A549 treated with Mapracorat at 1 μM for 4 hours (cell line): Measurements from ENCODE around the gene PCDHGB5. TPM values are rescaled to one million over a fixed set of nuclear protein-coding genes. Genes with fewer than 3 reads are reported as not detected.

Experiments used
- total RNA-seq: library from RNA; stranded (reverse); fragments of 200-300 nt; extraction: Qiagen RNA extraction; gene quantifications from 5 replicates; pipeline ENCODE4 v1.2.3, GENCODE V29; 2022

PCDHGB5 gene
- total RNA-seq, result 1.6 to 2.6 TPM (median 2.2 TPM) in 5 replicates

GRCh38 chr5:141397756-141398551 is at the start of gene PCDHGB5:
PCDHGB5 (plus strand) TSS chr5:141397947; CDS start chr5:141398128, 181 bp downstream.

GRCh38 chr5:141349917-141350619 is 47.7 kb upstream of the PCDHGB5 start, which contains the start of gene PCDHGB1:
PCDHGB1 (plus strand) TSS chr5:141350099; CDS start chr5:141350261, 162 bp downstream.

DNA sequence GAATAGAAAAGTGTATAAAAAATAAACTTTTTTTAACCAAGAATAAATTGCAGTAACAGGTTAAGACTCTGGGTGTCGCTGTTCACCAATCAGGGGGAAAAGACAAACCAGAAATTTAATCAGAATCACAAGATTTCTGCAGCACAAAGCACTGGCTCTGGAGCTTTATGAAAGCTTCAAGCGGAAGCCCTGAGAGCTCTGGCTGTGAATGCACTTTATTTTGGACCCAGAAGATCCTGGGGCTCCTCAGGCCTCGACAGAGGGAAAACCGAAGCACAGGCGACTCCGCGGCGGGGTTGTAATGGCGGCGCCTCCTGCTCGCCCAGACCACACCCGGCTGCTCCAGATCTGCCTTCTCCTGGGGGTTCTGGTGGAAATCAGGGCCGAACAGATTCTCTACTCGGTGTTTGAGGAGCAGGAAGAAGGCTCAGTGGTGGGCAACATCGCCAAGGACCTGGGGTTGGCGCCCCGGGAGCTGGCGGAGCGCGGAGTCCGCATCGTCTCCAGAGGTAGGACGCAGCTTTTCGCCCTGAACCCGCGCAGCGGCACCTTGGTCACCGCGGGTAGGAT is 42.8 kb upstream of the PCDHGB5 start, which contains the start of gene PCDHGA4:
TSS of gene PCDHGA4 (plus strand) at position 122 of the 570 bp plus-strand sequence. CDS start at position 209, 87 bp downstream.

DNA sequence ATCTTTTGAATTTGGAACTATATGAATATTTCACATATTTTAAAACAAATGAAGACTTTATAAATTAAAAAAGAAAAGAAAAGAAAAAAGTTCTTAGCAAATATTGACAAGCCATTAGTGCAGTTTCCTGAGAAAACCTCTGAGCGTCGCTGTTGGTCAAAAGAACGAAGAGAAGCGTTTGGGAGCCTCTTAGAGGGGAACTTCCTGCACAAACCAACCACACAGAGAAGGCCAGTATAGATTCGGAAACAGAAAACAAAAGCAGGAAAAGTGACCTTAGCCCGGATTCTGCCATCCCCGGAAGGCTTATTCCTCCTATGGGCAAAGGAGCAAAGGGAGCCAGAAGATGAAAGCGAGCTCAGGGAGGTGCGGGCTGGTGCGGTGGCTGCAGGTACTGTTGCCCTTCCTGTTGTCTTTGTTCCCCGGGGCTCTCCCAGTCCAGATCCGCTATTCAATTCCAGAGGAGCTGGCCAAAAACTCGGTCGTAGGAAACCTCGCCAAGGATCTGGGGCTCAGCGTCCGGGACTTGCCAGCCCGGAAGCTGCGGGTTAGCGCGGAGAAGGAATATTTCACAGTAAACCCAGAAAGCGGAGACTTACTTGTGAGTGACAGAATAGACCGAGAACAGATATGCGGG is 37.8 kb upstream of the PCDHGB5 start, which contains the start of gene PCDHGB2:
TSS of gene PCDHGB2 (plus strand) at position 205 of the 637 bp plus-strand sequence. CDS start at position 347, 142 bp downstream.

DNA sequence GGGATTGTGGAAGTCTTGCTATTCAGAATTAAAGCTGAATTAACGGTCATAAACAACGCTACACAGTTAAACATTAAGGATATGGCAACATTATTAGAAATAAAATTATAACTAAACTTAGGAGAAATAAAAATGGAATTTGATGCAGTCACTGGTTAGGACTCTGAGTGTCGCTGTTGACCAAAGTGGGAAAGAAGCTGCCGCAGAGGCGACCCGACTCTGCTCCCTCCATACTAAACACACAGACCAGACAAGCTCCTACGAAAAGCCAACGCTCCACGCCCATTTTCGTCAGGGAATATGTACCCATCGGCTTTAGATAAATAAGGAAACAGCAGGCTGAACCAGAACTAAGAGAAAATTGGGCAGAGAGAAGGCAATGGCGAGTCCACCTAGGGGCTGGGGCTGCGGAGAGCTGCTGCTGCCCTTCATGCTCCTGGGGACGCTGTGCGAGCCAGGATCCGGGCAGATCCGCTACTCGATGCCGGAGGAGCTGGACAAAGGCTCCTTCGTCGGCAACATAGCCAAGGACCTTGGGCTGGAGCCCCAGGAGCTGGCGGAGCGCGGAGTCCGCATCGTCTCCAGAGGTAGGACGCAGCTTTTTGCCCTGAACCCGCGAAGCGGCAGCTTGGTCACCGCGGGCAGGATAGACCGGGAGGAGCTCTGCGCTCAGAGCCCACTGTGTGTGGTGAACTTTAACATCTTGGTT is 33.6 kb upstream of the PCDHGB5 start, which contains the start of gene PCDHGA5:
TSS of gene PCDHGA5 (plus strand) at position 211 of the 709 bp plus-strand sequence. CDS start at position 380, 169 bp downstream.

GRCh38 chr5:141369994-141370848 is 27.5 kb upstream of the PCDHGB5 start, which contains the start of gene PCDHGB3:
PCDHGB3 (plus strand) TSS chr5:141370242; CDS start chr5:141370395, 153 bp downstream.

DNA sequence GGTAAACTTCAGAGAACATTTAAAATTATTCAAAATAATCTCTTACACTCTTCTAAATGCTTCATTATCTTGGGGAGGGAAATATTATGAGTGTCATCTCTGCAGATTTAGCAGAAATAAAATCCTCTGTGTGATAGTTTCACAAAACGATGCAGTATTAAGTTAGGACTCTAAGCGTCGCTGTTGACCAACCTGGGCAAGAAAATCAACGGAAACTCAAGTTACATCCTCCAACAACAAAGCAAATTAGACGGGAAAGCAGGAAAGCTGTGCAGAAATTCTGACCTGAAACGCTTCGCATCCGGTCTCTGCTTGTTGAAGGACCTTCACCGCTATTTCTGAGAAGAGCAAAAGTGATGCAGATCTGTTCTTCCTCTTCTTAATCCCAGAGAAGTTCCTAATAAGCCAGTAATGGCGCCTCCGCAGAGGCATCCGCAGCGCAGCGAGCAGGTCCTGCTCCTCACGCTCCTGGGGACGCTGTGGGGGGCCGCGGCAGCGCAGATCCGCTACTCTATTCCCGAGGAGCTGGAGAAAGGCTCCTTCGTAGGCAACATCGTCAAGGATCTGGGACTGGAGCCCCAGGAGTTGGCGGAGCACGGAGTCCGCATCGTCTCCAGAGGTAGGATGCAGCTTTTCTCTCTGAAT is 24.0 kb upstream of the PCDHGB5 start, which contains the start of gene PCDHGA6:
TSS of gene PCDHGA6 (plus strand) at position 219 of the 645 bp plus-strand sequence. CDS start at position 412, 193 bp downstream.

GRCh38 chr5:141382469-141383294 is 15.1 kb upstream of the PCDHGB5 start, which contains the start of gene PCDHGA7:
PCDHGA7 (plus strand) TSS chr5:141382742; CDS start chr5:141382900, 158 bp downstream.

GRCh38 chr5:141387557-141388311 is 10.0 kb upstream of the PCDHGB5 start, which contains the start of gene PCDHGB4:
PCDHGB4 (plus strand) TSS chr5:141387698; CDS start chr5:141387885, 187 bp downstream.

DNA sequence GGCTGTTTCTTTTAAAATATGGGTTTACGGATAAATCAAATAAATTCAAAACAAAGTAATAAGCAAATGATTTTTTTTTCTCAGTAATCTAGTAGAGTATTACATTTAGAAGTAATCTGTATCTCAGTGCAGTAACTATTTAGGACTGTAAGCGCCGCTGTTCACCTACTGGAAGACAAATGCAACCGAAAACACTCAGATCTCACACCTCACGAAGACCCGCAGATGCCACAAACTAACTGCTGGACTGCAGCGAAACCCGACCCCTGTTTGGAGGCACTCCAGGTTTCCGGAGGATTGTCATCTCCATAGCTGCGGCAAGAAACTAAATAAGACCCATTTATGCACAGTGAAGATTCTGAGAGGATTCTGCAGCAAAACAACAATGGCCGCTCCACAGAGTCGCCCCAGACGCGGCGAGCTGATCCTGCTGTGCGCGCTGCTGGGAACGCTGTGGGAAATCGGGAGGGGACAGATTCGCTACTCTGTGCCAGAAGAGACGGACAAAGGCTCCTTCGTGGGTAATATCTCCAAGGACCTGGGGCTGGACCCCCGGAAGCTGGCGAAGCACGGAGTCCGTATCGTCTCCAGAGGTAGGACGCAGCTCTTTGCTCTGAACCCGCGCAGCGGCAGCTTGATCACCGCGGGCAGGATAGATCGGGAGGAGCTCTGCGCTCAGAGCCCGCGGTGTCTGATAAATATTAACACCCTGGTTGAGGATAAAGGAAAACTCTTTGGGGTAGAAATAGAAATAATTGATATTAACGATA is 5.1 kb upstream of the PCDHGB5 start, which contains the start of gene PCDHGA8:
TSS of gene PCDHGA8 (plus strand) at position 205 of the 770 bp plus-strand sequence. CDS start at position 386, 181 bp downstream.

GRCh38 chr5:141402553-141403243 is 5.0 kb downstream of the PCDHGB5 start, which contains the start of gene PCDHGA9:
PCDHGA9 (plus strand) TSS chr5:141402778; CDS start chr5:141402953, 175 bp downstream.

GRCh38 chr5:141407790-141408505 is 10.2 kb downstream of the PCDHGB5 start, which contains the start of gene PCDHGB6:
PCDHGB6 (plus strand) TSS chr5:141408021; CDS start chr5:141408203, 182 bp downstream.

DNA sequence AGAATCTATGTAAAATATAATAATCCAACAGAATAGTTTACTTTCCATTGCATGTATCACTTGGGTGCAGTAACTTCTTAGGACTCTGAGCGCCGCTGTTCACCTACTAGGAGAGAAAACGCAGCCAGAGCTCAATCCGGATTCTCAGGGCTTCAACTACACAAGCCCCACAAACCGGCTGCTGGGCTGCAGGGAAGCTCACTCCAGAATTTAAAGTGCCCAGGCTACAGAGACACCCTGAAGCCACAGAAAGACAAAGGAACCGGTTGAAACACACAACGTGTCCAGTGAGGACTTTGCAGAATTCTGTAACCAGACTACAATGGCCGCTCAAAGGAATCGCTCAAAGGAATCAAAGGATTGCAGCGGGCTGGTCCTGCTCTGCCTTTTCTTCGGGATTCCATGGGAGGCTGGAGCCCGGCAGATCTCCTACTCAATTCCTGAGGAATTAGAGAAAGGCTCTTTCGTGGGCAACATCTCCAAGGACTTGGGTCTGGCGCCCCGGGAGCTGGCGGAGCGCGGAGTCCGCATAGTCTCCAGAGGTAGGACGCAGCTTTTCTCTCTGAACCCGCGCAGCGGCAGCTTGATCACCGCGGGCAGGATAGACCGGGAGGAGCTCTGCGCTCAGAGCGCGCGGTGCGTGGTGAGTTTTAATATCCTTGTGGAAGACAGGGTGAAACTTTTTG is 15.2 kb downstream of the PCDHGB5 start, which contains the start of gene PCDHGA10:
TSS of gene PCDHGA10 (plus strand) at position 134 of the 686 bp plus-strand sequence. CDS start at position 323, 189 bp downstream.

GRCh38 chr5:141417494-141418172 is 19.9 kb downstream of the PCDHGB5 start, which contains the start of gene PCDHGB7:
PCDHGB7 (plus strand) TSS chr5:141417677; CDS start chr5:141417860, 183 bp downstream.

